GM12892 (cell line): ENCODE data around the gene IQCK.

Experiments
- POLR2A ChIP-seq: IDR thresholded peaks from 2 replicates; pipeline ENCODE4 v1.6.1; 2011; ENCODE audit warnings: low read depth, low read length, control low read depth
- TAF1 ChIP-seq: IDR thresholded peaks from 2 replicates; pipeline ENCODE4 v1.6.1; 2011; ENCODE audit warnings: low read depth, mild to moderate bottlenecking, control low read depth, low read length, borderline replicate concordance

DNA sequence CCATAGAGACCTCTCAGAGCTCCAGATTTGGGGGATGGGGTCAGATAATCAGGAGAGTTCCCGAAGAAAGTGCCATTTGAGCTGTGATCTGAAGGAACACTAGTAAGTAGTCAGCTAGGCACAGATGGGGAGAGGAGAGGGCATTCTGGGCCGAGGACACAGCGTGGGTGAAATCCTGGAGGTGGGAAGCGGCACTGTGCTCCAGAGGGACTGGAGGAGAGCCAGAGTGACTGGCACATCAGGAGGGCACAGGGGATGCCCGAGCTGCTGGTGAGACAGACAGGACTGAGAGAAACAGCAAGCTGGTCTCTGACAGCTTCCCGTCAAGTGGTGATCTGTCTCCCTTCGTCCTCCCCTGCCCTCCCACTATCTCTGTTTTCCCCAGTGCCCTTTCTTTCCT is 40.7 kb upstream of the IQCK start:
- TF ChIP-seq TAF1, result no peak
- no peak for TF ChIP-seq POLR2A
